Osteocyte (in vitro differentiated cells): ENCODE data around the gene ZXDB. TPM values are rescaled to one million over a fixed set of nuclear protein-coding genes. Genes with fewer than 3 reads are reported as not detected.
A peak's percentile ranks its signal among the peaks of the same experiment; 100 is the strongest.
"Not testable (repeated sequence)": the region's sequence is repeated elsewhere in the genome, so short reads cannot be mapped to it uniquely, and the experiment has no call there.

ENCODE experiments used
- DNase-seq: peaks from one replicate; pipeline ENCODE4 v3.0.0; 2021; ENCODE audit warnings: mixed read lengths; ENCODE audit not compliant: unreplicated experiment; ENCODE audit errors: extremely low spot score
- H3K27ac Mint-ChIP-seq: one replicate; pipeline ENCODE4 v1.8.0; 2021; ENCODE audit warnings: mild to moderate bottlenecking, mixed read lengths; ENCODE audit not compliant: unreplicated experiment
- H3K27me3 Mint-ChIP-seq: one replicate; pipeline ENCODE4 v1.8.0; 2021; ENCODE audit warnings: mixed read lengths; ENCODE audit not compliant: unreplicated experiment
- H3K36me3 Mint-ChIP-seq: one replicate; pipeline ENCODE4 v1.8.0; 2021; ENCODE audit warnings: mixed read lengths; ENCODE audit not compliant: unreplicated experiment
- H3K4me1 Mint-ChIP-seq: one replicate; pipeline ENCODE4 v1.8.0; 2021; ENCODE audit warnings: mixed read lengths; ENCODE audit not compliant: unreplicated experiment
- H3K4me3 Mint-ChIP-seq: one replicate; pipeline ENCODE4 v1.8.0; 2021; ENCODE audit warnings: mild to moderate bottlenecking, moderate library complexity, mixed read lengths; ENCODE audit not compliant: unreplicated experiment
- H3K9me3 Mint-ChIP-seq: one replicate; pipeline ENCODE4 v1.8.0; 2021; ENCODE audit warnings: mixed read lengths; ENCODE audit not compliant: unreplicated experiment
- total RNA-seq: library from RNA; stranded (reverse); gene quantifications from 2 replicates; pipeline ENCODE4 v1.2.1, GENCODE V29; 2021
- TF ChIP-seq, protein P1 (sequence below): fragments of 200-600 bp; sonication (generic); IDR thresholded peaks from 2 replicates; pipeline ENCODE4 v1.5.0; 2021; ENCODE audit warnings: antibody characterized with exemption, mild to moderate bottlenecking, moderate library complexity

Gene ZXDB
- total RNA-seq, 1 donor from 2014 or later = 7.3 TPM

DNA sequence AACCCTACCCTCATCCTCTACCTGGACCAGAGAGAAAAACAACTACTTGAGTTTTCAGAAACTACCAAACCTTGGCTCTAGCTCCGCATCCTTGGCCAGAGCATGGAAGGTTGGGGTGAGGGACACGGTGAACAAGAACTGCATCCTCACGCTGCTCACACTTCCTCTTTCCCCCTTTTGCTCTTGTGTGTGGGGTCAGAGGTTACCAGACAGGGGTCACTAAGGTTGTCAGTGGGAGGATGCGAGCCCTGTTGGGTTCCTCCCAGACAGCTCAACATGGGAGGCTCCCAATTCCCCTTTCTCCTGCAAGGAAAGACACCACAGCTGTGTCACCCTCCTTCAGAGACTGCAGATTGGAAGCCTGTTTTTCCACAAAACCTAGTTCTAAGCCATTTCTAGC is 5.5 kb upstream of the ZXDB start:
- H3K9me3 Mint-ChIP-seq = peaks cover 7% of the 10 kb centered on the region
- H3K4me1 Mint-ChIP-seq = peaks cover 4% of the 10 kb centered on the region
- H3K27me3 Mint-ChIP-seq = no peaks in the 10 kb centered on the region
- no peak overlapping the region for H3K27ac Mint-ChIP-seq
- no peak overlapping the region for H3K4me3 Mint-ChIP-seq
- H3K36me3 Mint-ChIP-seq = no peaks in the 10 kb centered on the region
- TF ChIP-seq, protein P1, sequence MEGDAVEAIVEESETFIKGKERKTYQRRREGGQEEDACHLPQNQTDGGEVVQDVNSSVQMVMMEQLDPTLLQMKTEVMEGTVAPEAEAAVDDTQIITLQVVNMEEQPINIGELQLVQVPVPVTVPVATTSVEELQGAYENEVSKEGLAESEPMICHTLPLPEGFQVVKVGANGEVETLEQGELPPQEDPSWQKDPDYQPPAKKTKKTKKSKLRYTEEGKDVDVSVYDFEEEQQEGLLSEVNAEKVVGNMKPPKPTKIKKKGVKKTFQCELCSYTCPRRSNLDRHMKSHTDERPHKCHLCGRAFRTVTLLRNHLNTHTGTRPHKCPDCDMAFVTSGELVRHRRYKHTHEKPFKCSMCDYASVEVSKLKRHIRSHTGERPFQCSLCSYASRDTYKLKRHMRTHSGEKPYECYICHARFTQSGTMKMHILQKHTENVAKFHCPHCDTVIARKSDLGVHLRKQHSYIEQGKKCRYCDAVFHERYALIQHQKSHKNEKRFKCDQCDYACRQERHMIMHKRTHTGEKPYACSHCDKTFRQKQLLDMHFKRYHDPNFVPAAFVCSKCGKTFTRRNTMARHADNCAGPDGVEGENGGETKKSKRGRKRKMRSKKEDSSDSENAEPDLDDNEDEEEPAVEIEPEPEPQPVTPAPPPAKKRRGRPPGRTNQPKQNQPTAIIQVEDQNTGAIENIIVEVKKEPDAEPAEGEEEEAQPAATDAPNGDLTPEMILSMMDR = no peak
- DNase-seq = no peak

DNA sequence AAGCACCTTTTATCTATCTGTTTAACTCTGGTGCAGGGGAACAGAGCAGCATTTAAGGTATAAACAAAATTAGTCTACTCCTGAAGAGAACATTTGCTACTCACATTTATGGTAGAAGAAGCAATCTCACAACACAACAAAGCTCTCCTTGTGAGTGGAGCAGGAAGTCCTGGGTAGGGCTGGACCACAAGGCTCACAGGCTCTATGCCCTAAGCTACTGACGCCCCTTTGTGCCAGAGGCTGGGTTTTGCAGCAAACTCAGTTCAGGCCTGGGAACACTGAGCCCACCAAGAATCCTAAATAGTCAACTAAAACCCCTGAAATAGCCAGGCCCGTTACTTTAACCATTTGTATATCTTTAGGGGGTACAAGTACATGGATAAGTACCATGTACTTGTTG is 4.7 kb upstream of the ZXDB start:
- peaks cover 6% of the 10 kb centered on the region for H3K4me1 Mint-ChIP-seq
- no peaks in the 10 kb centered on the region for H3K36me3 Mint-ChIP-seq
- no peak overlapping the region for H3K4me3 Mint-ChIP-seq
- H3K27ac Mint-ChIP-seq = no peak overlapping the region
- TF ChIP-seq, protein P1 = no peak
- no peak for DNase-seq
- H3K9me3 Mint-ChIP-seq = peaks cover under 1% of the 10 kb centered on the region
- H3K27me3 Mint-ChIP-seq = no peaks in the 10 kb centered on the region

DNA sequence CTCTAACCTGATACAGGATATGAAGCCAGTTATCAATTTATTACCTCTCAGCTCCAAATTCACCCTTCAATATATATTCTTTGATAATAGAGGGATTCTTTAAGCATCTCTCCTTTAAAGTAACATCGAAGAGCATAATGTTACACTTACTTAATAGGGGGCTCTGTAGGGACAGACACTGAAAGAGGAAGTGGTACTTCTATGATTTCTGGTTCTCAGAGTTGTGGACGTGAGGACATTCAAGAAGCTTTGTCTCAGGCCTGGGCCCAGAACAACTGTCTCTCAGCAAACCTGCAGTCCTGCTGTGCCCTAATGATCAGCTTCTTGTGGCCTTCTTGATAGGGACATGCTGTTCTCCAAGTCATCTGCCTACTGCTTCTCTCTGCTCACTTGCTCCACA is 4.2 kb upstream of the ZXDB start:
- DNase-seq = no peak
- no peaks in the 10 kb centered on the region for H3K27me3 Mint-ChIP-seq
- no peaks in the 10 kb centered on the region for H3K9me3 Mint-ChIP-seq
- H3K4me1 Mint-ChIP-seq = peaks cover 6% of the 10 kb centered on the region
- TF ChIP-seq, protein P1 = no peak
- no peak overlapping the region for H3K4me3 Mint-ChIP-seq
- H3K27ac Mint-ChIP-seq = no peak overlapping the region
- H3K36me3 Mint-ChIP-seq = no peaks in the 10 kb centered on the region

DNA sequence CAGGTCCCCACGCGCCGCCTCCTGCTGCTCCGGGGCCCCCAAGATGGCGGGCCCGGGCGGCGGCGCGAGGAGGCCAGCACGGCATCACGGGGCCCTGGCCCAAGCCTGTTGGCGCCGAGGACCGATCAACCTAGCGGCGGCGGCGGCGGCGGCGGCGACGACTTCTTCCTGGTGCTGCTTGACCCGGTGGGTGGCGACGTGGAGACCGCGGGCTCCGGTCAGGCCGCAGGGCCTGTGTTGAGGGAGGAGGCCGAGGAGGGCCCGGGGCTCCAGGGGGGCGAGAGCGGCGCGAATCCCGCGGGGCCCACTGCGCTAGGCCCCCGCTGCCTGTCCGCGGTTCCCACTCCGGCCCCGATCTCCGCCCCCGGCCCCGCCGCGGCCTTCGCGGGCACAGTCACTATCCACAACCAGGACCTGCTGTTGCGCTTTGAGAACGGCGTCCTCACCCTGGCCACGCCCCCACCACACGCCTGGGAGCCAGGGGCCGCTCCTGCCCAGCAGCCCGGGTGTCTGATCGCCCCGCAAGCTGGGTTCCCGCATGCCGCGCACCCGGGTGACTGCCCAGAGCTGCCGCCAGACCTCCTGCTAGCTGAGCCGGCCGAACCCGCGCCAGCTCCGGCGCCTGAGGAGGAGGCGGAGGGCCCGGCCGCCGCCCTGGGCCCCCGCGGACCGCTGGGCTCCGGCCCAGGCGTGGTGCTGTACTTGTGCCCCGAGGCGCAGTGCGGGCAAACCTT is 516 bp downstream of the ZXDB start:
- H3K4me1 Mint-ChIP-seq = peaks cover 31% of the 10 kb centered on the region
- H3K9me3 Mint-ChIP-seq = peaks cover 11% of the 10 kb centered on the region
- peak overlapping the region; percentile 59 for H3K4me3 Mint-ChIP-seq
- DNase-seq, H3K27me3 Mint-ChIP-seq, H3K36me3 Mint-ChIP-seq: not testable (repeated sequence)
- peak overlapping the region; percentile 18 for H3K27ac Mint-ChIP-seq

DNA sequence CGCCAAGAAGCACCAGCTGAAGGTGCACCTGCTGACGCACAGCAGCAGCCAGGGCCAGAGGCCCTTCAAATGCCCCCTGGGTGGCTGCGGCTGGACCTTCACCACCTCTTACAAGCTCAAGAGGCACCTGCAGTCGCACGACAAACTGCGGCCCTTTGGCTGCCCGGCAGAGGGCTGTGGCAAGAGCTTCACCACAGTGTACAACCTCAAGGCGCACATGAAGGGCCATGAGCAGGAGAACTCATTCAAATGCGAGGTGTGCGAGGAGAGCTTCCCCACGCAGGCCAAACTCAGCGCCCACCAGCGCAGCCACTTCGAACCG is 1.0 kb downstream of the ZXDB start:
- H3K9me3 Mint-ChIP-seq = peaks cover 11% of the 10 kb centered on the region
- H3K27me3 Mint-ChIP-seq, DNase-seq, H3K36me3 Mint-ChIP-seq: not testable (repeated sequence)
- H3K4me1 Mint-ChIP-seq = peaks cover 31% of the 10 kb centered on the region
- peak overlapping the region; percentile 59 for H3K4me3 Mint-ChIP-seq
- TF ChIP-seq, protein P1 = peak; percentile 9
- H3K27ac Mint-ChIP-seq = peak overlapping the region; percentile 18
